Measurements from ENCODE around the gene GNE. TPM values are rescaled to one million over a fixed set of nuclear protein-coding genes. Genes with fewer than 3 reads are reported as not detected.

GNE gene
- total RNA-seq, 1 donor from 2014 or later, result 25.2 TPM

DNA sequence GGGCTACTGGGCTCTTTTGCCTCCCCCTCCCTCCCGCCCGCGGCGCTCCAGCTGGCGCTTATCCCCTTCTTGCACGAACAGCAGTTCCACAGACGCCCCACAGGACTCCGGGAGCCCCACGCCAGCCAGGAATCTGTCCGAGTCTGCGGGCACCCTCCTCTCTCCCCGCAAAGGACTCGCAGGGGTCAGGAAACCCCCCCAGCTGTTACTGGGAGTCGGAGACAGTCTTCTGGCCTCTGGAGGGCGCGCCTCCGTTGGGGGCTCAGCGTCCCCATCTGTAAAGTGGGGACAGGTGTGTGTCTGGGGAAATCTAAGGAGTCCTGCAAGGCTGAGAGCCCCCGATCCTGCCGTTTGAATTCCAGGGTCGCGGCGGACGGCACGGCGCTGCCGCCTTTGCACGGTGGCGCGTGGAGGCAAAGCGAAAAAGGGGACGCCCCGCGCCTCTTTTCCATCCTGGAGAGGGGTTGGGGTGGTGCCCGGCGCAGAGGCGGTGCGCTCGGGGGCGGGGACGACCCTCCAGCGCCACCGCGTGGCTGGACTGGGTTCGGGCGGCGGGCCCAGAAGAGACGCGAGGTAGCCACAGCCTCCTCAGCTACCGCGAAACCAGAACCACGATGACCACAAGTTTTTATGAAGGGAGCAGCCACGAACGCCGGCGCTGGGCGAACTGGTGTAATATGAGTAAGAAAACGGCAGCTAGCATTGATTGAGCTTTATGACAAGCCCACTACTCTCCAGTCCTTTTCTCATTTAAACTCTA is 91.9 kb downstream of the GNE start:
- Histone ChIP-seq H3K9me3 (ENCODE audit: low read depth) (no peaks in the 10 kb centered on the region), H3F3A (ENCODE audit: low read depth) (peaks cover 30% of the 10 kb centered on the region), H3K27ac (no peak overlapping the region), H3K4me3 (peak overlapping the region; percentile 44), H3K79me2 (ENCODE audit: low read depth) (no peaks in the 10 kb centered on the region), H3K27me3 (no peaks in the 10 kb centered on the region), H2AFZ (replicated peaks) (peak overlapping the region; percentile 78), H3K9ac (no peak overlapping the region), H3K4me1 (peaks cover 19% of the 10 kb centered on the region), H3K4me2 (peak overlapping the region; percentile 70), H4K20me1 (ENCODE audit: low read depth) (no peaks in the 10 kb centered on the region), H3K36me3 (no peaks in the 10 kb centered on the region)
- TF ChIP-seq, protein P1, sequence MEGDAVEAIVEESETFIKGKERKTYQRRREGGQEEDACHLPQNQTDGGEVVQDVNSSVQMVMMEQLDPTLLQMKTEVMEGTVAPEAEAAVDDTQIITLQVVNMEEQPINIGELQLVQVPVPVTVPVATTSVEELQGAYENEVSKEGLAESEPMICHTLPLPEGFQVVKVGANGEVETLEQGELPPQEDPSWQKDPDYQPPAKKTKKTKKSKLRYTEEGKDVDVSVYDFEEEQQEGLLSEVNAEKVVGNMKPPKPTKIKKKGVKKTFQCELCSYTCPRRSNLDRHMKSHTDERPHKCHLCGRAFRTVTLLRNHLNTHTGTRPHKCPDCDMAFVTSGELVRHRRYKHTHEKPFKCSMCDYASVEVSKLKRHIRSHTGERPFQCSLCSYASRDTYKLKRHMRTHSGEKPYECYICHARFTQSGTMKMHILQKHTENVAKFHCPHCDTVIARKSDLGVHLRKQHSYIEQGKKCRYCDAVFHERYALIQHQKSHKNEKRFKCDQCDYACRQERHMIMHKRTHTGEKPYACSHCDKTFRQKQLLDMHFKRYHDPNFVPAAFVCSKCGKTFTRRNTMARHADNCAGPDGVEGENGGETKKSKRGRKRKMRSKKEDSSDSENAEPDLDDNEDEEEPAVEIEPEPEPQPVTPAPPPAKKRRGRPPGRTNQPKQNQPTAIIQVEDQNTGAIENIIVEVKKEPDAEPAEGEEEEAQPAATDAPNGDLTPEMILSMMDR (IDR thresholded peaks at IDR 0.05), result peak; percentile 90
- TF ChIP-seq EZH2 (IDR thresholded peaks at IDR 0.05) (no peak), EZH2phosphoT487 (IDR thresholded peaks at IDR 0.05) (no peak)
- H3K4me3 Mint-ChIP-seq, result no peak overlapping the region
- peaks cover 27% of the 10 kb centered on the region for H3K4me1 Mint-ChIP-seq
- no peak overlapping the region for H3K27ac Mint-ChIP-seq
- H3K9me3 Mint-ChIP-seq, result no peaks in the 10 kb centered on the region
- peak; percentile 86 for DNase-seq (ENCODE audit: low spot score)
- peaks cover 3% of the 10 kb centered on the region for H3K36me3 Mint-ChIP-seq
- peaks cover 21% of the 10 kb centered on the region for H3K27me3 Mint-ChIP-seq (ENCODE audit: insufficient read depth, low read depth)

GRCh38 chr9:36165826-36166167 is 92.5 kb downstream of the GNE start:
- Histone ChIP-seq H3K9me3 (ENCODE audit: low read depth) (no peaks in the 10 kb centered on the region), H3K4me3 (no peak overlapping the region), H3K9ac (no peak overlapping the region), H2AFZ (replicated peaks) (no peak overlapping the region), H3K4me2 (no peak overlapping the region), H3K4me1 (peaks cover 20% of the 10 kb centered on the region), H4K20me1 (ENCODE audit: low read depth) (no peaks in the 10 kb centered on the region), H3K27me3 (no peaks in the 10 kb centered on the region), H3K36me3 (no peaks in the 10 kb centered on the region), H3K79me2 (ENCODE audit: low read depth) (no peaks in the 10 kb centered on the region), H3K27ac (no peak overlapping the region), H3F3A (ENCODE audit: low read depth) (peaks cover 30% of the 10 kb centered on the region)
- H3K36me3 Mint-ChIP-seq, result peaks cover 3% of the 10 kb centered on the region
- no peak for DNase-seq (ENCODE audit: low spot score)
- H3K27ac Mint-ChIP-seq, result no peak overlapping the region
- peaks cover 21% of the 10 kb centered on the region for H3K27me3 Mint-ChIP-seq (ENCODE audit: insufficient read depth, low read depth)
- H3K9me3 Mint-ChIP-seq, result no peaks in the 10 kb centered on the region
- TF ChIP-seq EZH2phosphoT487 (IDR thresholded peaks at IDR 0.05), result no peak
- TF ChIP-seq, protein P1 (IDR thresholded peaks at IDR 0.05), result no peak
- no peak overlapping the region for H3K4me3 Mint-ChIP-seq
- H3K4me1 Mint-ChIP-seq, result peaks cover 32% of the 10 kb centered on the region

DNA sequence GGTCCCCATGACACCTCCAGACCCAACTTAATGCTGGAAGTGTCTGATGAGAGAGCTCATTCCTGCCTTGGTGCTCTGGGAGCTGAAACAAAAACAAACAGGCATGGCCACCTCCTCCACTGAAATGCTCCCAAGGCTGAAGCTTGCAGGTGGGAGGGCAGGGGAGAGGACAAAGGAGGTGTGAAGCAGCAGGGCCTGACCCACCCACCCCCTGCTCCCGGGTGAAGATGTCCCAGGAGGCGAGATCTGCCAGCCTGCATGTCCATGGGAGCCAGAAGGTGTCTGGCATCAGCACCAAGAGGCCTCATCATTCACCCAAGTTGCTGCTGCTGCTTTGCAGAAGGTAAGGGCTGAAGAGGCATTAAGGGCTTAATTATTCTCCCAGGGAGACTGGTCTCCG is 93.3 kb downstream of the GNE start:
- no peak overlapping the region for H3K4me3 ChIP-seq
- peaks cover 3% of the 10 kb centered on the region for H3K36me3 Mint-ChIP-seq
- no peak overlapping the region for H3K27ac ChIP-seq
- H3K9ac ChIP-seq, result no peak overlapping the region
- no peaks in the 10 kb centered on the region for H3K27me3 ChIP-seq
- peaks cover 20% of the 10 kb centered on the region for H3K4me1 ChIP-seq
- H2AFZ ChIP-seq (replicated peaks), result no peak overlapping the region
- H3F3A ChIP-seq (ENCODE audit: low read depth), result peaks cover 30% of the 10 kb centered on the region
- peak overlapping the region; percentile 17 for H3K27ac Mint-ChIP-seq
- H4K20me1 ChIP-seq (ENCODE audit: low read depth), result no peaks in the 10 kb centered on the region
- no peaks in the 10 kb centered on the region for H3K9me3 ChIP-seq (ENCODE audit: low read depth)
- H3K4me1 Mint-ChIP-seq, result peaks cover 35% of the 10 kb centered on the region
- no peak for DNase-seq (ENCODE audit: low spot score)
- H3K4me2 ChIP-seq, result no peak overlapping the region
- no peaks in the 10 kb centered on the region for H3K36me3 ChIP-seq
- peaks cover 17% of the 10 kb centered on the region for H3K27me3 Mint-ChIP-seq (ENCODE audit: insufficient read depth, low read depth)
- TF ChIP-seq EZH2phosphoT487 (IDR thresholded peaks at IDR 0.05), result no peak
- TF ChIP-seq, protein P1 (IDR thresholded peaks at IDR 0.05), result no peak
- no peaks in the 10 kb centered on the region for H3K9me3 Mint-ChIP-seq
- no peaks in the 10 kb centered on the region for H3K79me2 ChIP-seq (ENCODE audit: low read depth)
- no peak overlapping the region for H3K4me3 Mint-ChIP-seq

Small RNAs within 50 kb of the gene (small RNA-seq; reads per million reads assigned to genes)
- not detected for gene RNU4-53P

Other genes with a start within 250 kb of the GNE start
- 11.0 and 12.2 TPM in 2 replicates for gene RECK, start 221.5 kb downstream of the GNE start, total RNA-seq (ENCODE audit: low replicate concordance)
- gene GLIPR2, start 121.7 kb downstream of the GNE start, total RNA-seq (ENCODE audit: low replicate concordance), result 12.4 and 17.4 TPM in 2 replicates
- gene CCIN, start 89.1 kb downstream of the GNE start, total RNA-seq (ENCODE audit: low replicate concordance), result not detected in 2 replicates
- gene CLTA, start 67.5 kb downstream of the GNE start, total RNA-seq (ENCODE audit: low replicate concordance), result 199 and 203 TPM in 2 replicates
- 49.8 and 63.8 TPM in 2 replicates for gene RNF38, start 141.8 kb upstream of the GNE start, total RNA-seq (ENCODE audit: low replicate concordance)

Data from neural progenitor cell (in vitro differentiated cells).